Kidney epithelial cell (primary cell): ENCODE data around the gene ZCCHC7. TPM values are rescaled to one million over a fixed set of nuclear protein-coding genes. Genes with fewer than 3 reads are reported as not detected.

Experiments
- DNase-seq: peaks from one replicate; pipeline ENCODE4 v3.0.0-alpha.2; 2010; ENCODE audit warnings: low read depth
- H3K27me3 ChIP-seq: 2 replicates; pipeline ENCODE4 v1.6.0; 2011; ENCODE audit warnings: low read length; ENCODE audit not compliant: control insufficient read depth, insufficient read depth
- H3K36me3 ChIP-seq: 2 replicates; pipeline ENCODE4 v1.5.1; 2011; ENCODE audit warnings: low read length; ENCODE audit not compliant: control insufficient read depth, insufficient read depth
- H3K4me3 ChIP-seq: 2 replicates; pipeline ENCODE4 v1.5.1; 2011; ENCODE audit warnings: low read depth, mild to moderate bottlenecking, control low read depth, low read length
- CTCF ChIP-seq: IDR thresholded peaks from 2 replicates; pipeline ENCODE4 v1.5.1; 2011; ENCODE audit warnings: mild to moderate bottlenecking, moderate library complexity, low read length, control low read depth, inconsistent platforms; ENCODE audit not compliant: insufficient read depth, poor library complexity, severe bottlenecking
- total RNA-seq: library from RNA; depleted of rRNA; stranded (reverse); fragments of >200 nt; gene quantifications from 2 replicates; pipeline ENCODE4 v1.2.3, GENCODE V29; 2015

ZCCHC7 gene
- total RNA-seq, 1 donor from 2014 or later: 18.0 TPM

DNA sequence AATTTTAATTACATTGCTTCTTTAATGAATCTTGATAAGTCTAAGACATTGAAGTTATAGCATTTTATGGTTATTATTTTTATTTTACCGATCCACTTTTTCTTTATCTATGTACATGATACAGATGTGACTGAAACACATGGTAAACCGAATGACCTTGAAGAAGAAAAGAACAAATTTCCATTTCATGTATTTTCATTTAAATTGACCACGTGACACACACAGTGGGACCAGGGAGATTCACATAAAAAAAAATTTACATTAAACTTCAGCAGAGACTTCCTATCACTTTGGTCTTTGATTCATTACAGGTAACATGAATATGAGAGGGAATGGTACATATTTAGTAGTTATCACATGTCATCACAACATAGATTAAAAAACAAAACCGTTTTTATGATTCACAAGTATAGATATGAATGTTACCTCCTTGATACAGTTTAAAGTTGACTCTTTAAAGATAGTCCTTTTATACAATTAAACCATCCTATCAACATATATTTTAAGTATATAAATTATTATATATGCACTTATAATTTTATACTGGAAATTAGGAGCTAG, 133.1 kb downstream of the ZCCHC7 start:
- no peaks in the 10 kb centered on the region for H3K27me3 ChIP-seq
- no peak for TF ChIP-seq CTCF
- no peak for DNase-seq
- no peaks in the 10 kb centered on the region for H3K36me3 ChIP-seq
- H3K4me3 ChIP-seq: no peak overlapping the region

- DNase-seq: no peak
- no peaks in the 10 kb centered on the region for H3K27me3 ChIP-seq
- no peak overlapping the region for H3K4me3 ChIP-seq
- no peak for TF ChIP-seq CTCF
- no peaks in the 10 kb centered on the region for H3K36me3 ChIP-seq
Measured at GRCh38 chr9:37255187-37255586, 134.8 kb downstream of the ZCCHC7 start.

DNA sequence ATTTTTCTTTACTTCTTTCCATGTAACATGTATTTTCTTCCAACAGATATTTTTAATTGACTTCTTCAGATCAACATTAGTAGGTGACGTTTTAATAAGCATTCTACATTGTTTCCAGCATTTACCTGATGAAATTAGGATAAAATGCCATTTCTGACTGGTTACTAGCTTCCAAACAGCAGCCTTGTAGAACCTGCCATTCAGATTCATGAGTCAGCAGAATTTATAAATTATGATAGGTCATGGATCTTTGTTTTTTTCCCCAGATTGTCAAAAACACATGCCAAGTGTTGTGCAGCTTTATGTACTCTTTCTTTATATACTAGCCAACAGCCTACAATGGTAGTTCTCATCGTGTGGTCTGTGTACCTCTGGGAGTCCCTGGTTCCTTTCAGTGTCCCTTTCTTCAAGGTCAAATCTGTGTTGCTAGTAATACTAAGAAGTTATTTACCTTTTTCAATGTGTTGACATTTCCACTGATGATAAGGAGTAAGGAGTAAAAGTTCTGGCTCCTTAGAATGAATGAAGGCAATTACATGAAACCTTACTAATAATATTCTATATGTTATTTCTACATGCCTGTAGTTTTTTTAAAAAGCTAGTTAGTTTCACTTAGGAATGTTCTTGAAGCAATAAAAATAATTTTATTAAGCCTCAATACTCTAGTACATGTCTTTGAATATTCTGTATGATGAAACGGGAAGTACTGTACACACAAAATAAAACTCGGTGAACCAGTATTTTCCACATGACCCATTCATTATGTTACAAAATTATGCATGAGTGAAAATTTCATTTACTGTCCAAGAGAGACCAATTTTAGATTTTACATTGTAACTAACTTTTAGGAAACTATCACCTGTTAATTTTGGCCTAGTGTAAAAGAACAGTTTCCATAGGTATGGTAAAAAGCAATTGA, 135.8 kb downstream of the ZCCHC7 start:
- H3K27me3 ChIP-seq: no peaks in the 10 kb centered on the region
- DNase-seq: no peak
- no peak for TF ChIP-seq CTCF
- no peaks in the 10 kb centered on the region for H3K36me3 ChIP-seq
- H3K4me3 ChIP-seq: no peak overlapping the region

DNA sequence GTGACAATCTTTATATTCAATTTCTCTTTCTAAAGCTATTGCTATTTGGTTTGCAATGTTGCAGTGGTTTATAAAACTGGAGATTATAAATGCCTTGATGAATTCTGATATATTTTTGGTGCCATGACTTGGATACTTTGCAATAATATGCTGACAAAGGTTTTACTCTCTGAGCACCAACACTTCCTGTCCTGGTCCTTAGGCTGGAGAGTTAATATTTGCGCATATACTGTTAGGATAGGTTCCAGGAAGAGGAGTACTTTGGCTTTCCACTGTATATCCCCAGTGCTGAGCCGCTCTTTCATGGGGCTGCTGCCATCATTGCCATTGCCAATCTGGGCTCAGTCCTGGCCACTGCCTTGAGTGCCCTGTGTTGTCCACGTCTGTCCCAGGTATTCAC, 139.6 kb downstream of the ZCCHC7 start:
- Histone ChIP-seq H3K4me3 (no peak overlapping the region), H3K27me3 (no peaks in the 10 kb centered on the region), H3K36me3 (no peaks in the 10 kb centered on the region)
- no peak for DNase-seq
- TF ChIP-seq CTCF: no peak

DNA sequence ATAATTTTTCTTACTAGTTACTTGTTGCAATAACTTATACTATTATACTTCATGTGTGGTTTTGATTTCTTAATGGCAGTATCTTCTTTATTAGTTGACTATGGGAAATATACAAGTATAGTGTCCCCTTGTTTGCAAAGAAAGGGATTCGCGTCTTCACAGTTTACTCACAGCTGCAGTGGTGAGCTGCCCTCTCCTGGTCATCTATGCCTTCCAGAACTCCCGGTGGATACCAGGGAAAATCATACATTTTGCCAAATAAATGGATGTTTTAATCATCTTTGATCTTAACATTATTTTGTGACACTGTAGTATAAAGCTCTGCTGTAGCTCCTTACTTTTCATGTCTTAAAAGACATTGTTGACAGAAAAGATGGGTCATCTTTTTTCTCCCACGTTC, 142.0 kb downstream of the ZCCHC7 start:
- Histone ChIP-seq H3K27me3 (no peaks in the 10 kb centered on the region), H3K36me3 (no peaks in the 10 kb centered on the region), H3K4me3 (no peak overlapping the region)
- peak; percentile 61 for TF ChIP-seq CTCF
- DNase-seq: no peak
